A549 treated with CpdA at 1 μM for 4 hours (cell line): Measurements from ENCODE around the gene FGF6. TPM values are rescaled to one million over a fixed set of nuclear protein-coding genes. Genes with fewer than 3 reads are reported as not detected.

Experiments used
- total RNA-seq: library from RNA; stranded (reverse); fragments of 200-300 nt; extraction: Qiagen RNA extraction; gene quantifications from 5 replicates; pipeline ENCODE4 v1.2.3, GENCODE V29; 2022; ENCODE audit warnings: low read depth

FGF6 gene
- total RNA-seq: not detected in 5 replicates

GRCh38 chr12:4445156-4446101 lies at the start of gene FGF6:
TSS of gene FGF6 (minus strand) at chr12:4445815. CDS start at chr12:4445570, 245 bp downstream.

Other genes starting within 250 kb of the FGF6 start
- gene CCND2, start 172.1 kb downstream of the FGF6 start, total RNA-seq: not detected in 5 replicates
- gene TIGAR, start 124.6 kb downstream of the FGF6 start, total RNA-seq: 40.2 to 47.6 TPM (median 42.8 TPM) in 5 replicates
- not detected in 5 replicates for gene FGF23, start 66.1 kb downstream of the FGF6 start, total RNA-seq
- gene RAD51AP1, start 93.1 kb upstream of the FGF6 start, total RNA-seq: 16.5 to 25.1 TPM (median 18.3 TPM) in 5 replicates
- 41.3 to 51.3 TPM (median 46.9 TPM) in 5 replicates for gene DYRK4, start 116.4 kb upstream of the FGF6 start, total RNA-seq
- gene AKAP3, start 203.2 kb upstream of the FGF6 start, total RNA-seq: 0.08 to 0.14 TPM (median 0.12 TPM) in 4 of 5 replicates, not detected in the other
- 103 to 127 TPM (median 117 TPM) in 5 replicates for gene NDUFA9, start 203.3 kb upstream of the FGF6 start, total RNA-seq